ENCODE results near the gene FABP7. TPM values are rescaled to one million over a fixed set of nuclear protein-coding genes. Genes with fewer than 3 reads are reported as not detected.

FABP7 gene
- total RNA-seq, 2 experiments from 2014 or later, result not detected

- no peaks in the 10 kb centered on the region for H3K4me1 ChIP-seq (ENCODE audit: insufficient read depth, low read length, poor library complexity, severe bottlenecking)
- no peaks in the 10 kb centered on the region for H4K20me1 ChIP-seq (ENCODE audit: insufficient read depth, low read length)
- no TSS peak for BruUV-seq (replicated peaks)
- no peaks in the 10 kb centered on the region for H3K36me3 ChIP-seq (ENCODE audit: insufficient read depth, low read length)
- CTCF ChIA-PET (ENCODE audit: unreplicated experiment), result no interaction called here
- H3K9me2 ChIP-seq (ENCODE audit: insufficient read depth, low read length), result no peaks in the 10 kb centered on the region
- H3K27ac ChIP-seq (ENCODE audit: low read depth, low read length, poor library complexity, severe bottlenecking), result no peak overlapping the region
- H3K4me3 ChIP-seq (ENCODE audit: low read depth, low read length, poor library complexity, severe bottlenecking), result no peak overlapping the region
- no peak overlapping the region for H3K4me2 ChIP-seq (ENCODE audit: low read length)
- POLR2A ChIA-PET, result interaction anchor here (0.6 kb wide), 1 partner anchor 1501 kb away, joined by 3 read pairs; no protein-coding TSS in a partner anchor
- TF ChIP-seq CTCF (conservative IDR thresholded peaks at IDR 0.05; ENCODE audit: low read length) (no peak), EZH2phosphoT487 (IDR thresholded peaks at IDR 0.05; ENCODE audit: borderline replicate concordance, low read depth, low read length) (no peak)
- DNase-seq (ENCODE audit: low spot score), result no peak
- H2AFZ ChIP-seq (ENCODE audit: low read length), result no peak overlapping the region
- no peaks in the 10 kb centered on the region for H3K9me3 ChIP-seq (ENCODE audit: low read length)
- H3K79me2 ChIP-seq (ENCODE audit: insufficient read depth, low read depth, low read length), result no peaks in the 10 kb centered on the region
- intact Hi-C loops (cut with micrococcal nuclease; ENCODE audit: unreplicated experiment), result no loop called here
These were observed 28.8 kb downstream of the FABP7 start for GRCh38 chr6:122808121-122808885.

GRCh38 chr6:122809001-122809400 lies 29.5 kb downstream of the FABP7 start:
- ChIA-PET CTCF (ENCODE audit: unreplicated experiment) (no interaction called here), POLR2A (no interaction called here)
- no peaks in the 10 kb centered on the region for H3K9me3 ChIP-seq (ENCODE audit: low read length)
- no peaks in the 10 kb centered on the region for H3K4me1 ChIP-seq (ENCODE audit: insufficient read depth, low read length, poor library complexity, severe bottlenecking)
- DNase-seq (ENCODE audit: low spot score), result no peak
- H2AFZ ChIP-seq (ENCODE audit: low read length), result no peak overlapping the region
- H3K9me2 ChIP-seq (ENCODE audit: insufficient read depth, low read length), result no peaks in the 10 kb centered on the region
- intact Hi-C loops (cut with micrococcal nuclease; ENCODE audit: unreplicated experiment), result no loop called here
- no peaks in the 10 kb centered on the region for H4K20me1 ChIP-seq (ENCODE audit: insufficient read depth, low read length)
- H3K4me2 ChIP-seq (ENCODE audit: low read length), result no peak overlapping the region
- no TSS peak for BruUV-seq (replicated peaks)
- H3K27ac ChIP-seq (ENCODE audit: low read depth, low read length, poor library complexity, severe bottlenecking), result no peak overlapping the region
- H3K36me3 ChIP-seq (ENCODE audit: insufficient read depth, low read length), result no peaks in the 10 kb centered on the region
- no peak overlapping the region for H3K4me3 ChIP-seq (ENCODE audit: low read depth, low read length, poor library complexity, severe bottlenecking)
- H3K79me2 ChIP-seq (ENCODE audit: insufficient read depth, low read depth, low read length), result no peaks in the 10 kb centered on the region
- TF ChIP-seq EZH2phosphoT487 (IDR thresholded peaks at IDR 0.05; ENCODE audit: borderline replicate concordance, low read depth, low read length), result no peak
- no peak for TF ChIP-seq CTCF (conservative IDR thresholded peaks at IDR 0.05; ENCODE audit: low read length)

- no peaks in the 10 kb centered on the region for H3K4me1 ChIP-seq (ENCODE audit: insufficient read depth, low read length, poor library complexity, severe bottlenecking)
- H3K36me3 ChIP-seq (ENCODE audit: insufficient read depth, low read length), result no peaks in the 10 kb centered on the region
- no TSS peak for BruUV-seq (replicated peaks)
- H4K20me1 ChIP-seq (ENCODE audit: insufficient read depth, low read length), result no peaks in the 10 kb centered on the region
- no peaks in the 10 kb centered on the region for H3K9me3 ChIP-seq (ENCODE audit: low read length)
- ChIA-PET POLR2A (no interaction called here), CTCF (ENCODE audit: unreplicated experiment) (no interaction called here)
- H3K4me3 ChIP-seq (ENCODE audit: low read depth, low read length, poor library complexity, severe bottlenecking), result no peak overlapping the region
- TF ChIP-seq CTCF (conservative IDR thresholded peaks at IDR 0.05; ENCODE audit: low read length) (no peak), EZH2phosphoT487 (IDR thresholded peaks at IDR 0.05; ENCODE audit: borderline replicate concordance, low read depth, low read length) (no peak)
- no peak overlapping the region for H3K4me2 ChIP-seq (ENCODE audit: low read length)
- DNase-seq (ENCODE audit: low spot score), result no peak
- H2AFZ ChIP-seq (ENCODE audit: low read length), result no peak overlapping the region
- H3K27ac ChIP-seq (ENCODE audit: low read depth, low read length, poor library complexity, severe bottlenecking), result no peak overlapping the region
- intact Hi-C loops (cut with micrococcal nuclease; ENCODE audit: unreplicated experiment), result no loop called here
- no peaks in the 10 kb centered on the region for H3K9me2 ChIP-seq (ENCODE audit: insufficient read depth, low read length)
- H3K79me2 ChIP-seq (ENCODE audit: insufficient read depth, low read depth, low read length), result no peaks in the 10 kb centered on the region
These were observed 30.2 kb downstream of the FABP7 start for GRCh38 chr6:122809691-122810090.

Data from OCI-LY7 (cell line).